Renal cortical epithelial cell (primary cell): ENCODE results near the gene SLC25A53. TPM values are rescaled to one million over a fixed set of nuclear protein-coding genes. Genes with fewer than 3 reads are reported as not detected.
"Not testable (repeated sequence)": the region's sequence is repeated elsewhere in the genome, so short reads cannot be mapped to it uniquely, and the experiment has no call there.

Experiments
- DNase-seq: peaks from one replicate; pipeline ENCODE4 v3.0.0-alpha.2; 2011; ENCODE audit warnings: low read depth
- total RNA-seq: library from RNA; depleted of rRNA; stranded (reverse); fragments of >200 nt; gene quantifications from 2 replicates; pipeline ENCODE4 v1.2.3, GENCODE V29; 2014

Gene SLC25A53
- total RNA-seq, 1 donor from 2014 or later = 16.1 TPM

GRCh38 chrX:104134583-104135261, 22.1 kb downstream of the SLC25A53 start:
- DNase-seq = no peak

GRCh38 chrX:104130808-104131207, 26.0 kb downstream of the SLC25A53 start:
- no peak for DNase-seq

- DNase-seq = no peak
These were observed 30.0 kb downstream of the SLC25A53 start for GRCh38 chrX:104126856-104127255.

GRCh38 chrX:104122829-104123228, 34.0 kb downstream of the SLC25A53 start:
- no peak for DNase-seq

- DNase-seq = no peak
These were observed 38.0 kb downstream of the SLC25A53 start for GRCh38 chrX:104118765-104119164.

- DNase-seq = no peak
These were observed 39.0 kb downstream of the SLC25A53 start for GRCh38 chrX:104117759-104118158.

- DNase-seq = peak; percentile 25
These were observed 43.4 kb downstream of the SLC25A53 start for GRCh38 chrX:104113222-104113965.

GRCh38 chrX:104112326-104112951, 44.4 kb downstream of the SLC25A53 start, which contains the start of gene ZCCHC18:
TSS of gene ZCCHC18 (plus strand) at chrX:104112523. CDS start at chrX:104114112, 1,589 bp downstream.
- peak; percentile 6 for DNase-seq

- DNase-seq = not testable (repeated sequence)
These were observed 46.1 kb downstream of the SLC25A53 start for GRCh38 chrX:104110491-104111240.

- DNase-seq = no peak
These were observed 47.9 kb downstream of the SLC25A53 start for GRCh38 chrX:104108955-104109354.

GRCh38 chrX:104105330-104106262, 51.2 kb downstream of the SLC25A53 start:
- no peak for DNase-seq

GRCh38 chrX:104104676-104105075, 52.1 kb downstream of the SLC25A53 start:
- no peak for DNase-seq

GRCh38 chrX:104098919-104099318, 57.9 kb downstream of the SLC25A53 start:
- DNase-seq = no peak

- peak; percentile 81 for DNase-seq
These were observed 58.5 kb downstream of the SLC25A53 start for GRCh38 chrX:104098151-104098808.

GRCh38 chrX:104085919-104086318, 70.9 kb downstream of the SLC25A53 start:
- DNase-seq = no peak

- DNase-seq = no peak
These were observed 71.3 kb downstream of the SLC25A53 start for GRCh38 chrX:104085477-104085876.

- no peak for DNase-seq
These were observed 72.1 kb downstream of the SLC25A53 start for GRCh38 chrX:104084534-104085277.

GRCh38 chrX:104084063-104084462, 72.7 kb downstream of the SLC25A53 start:
- no peak for DNase-seq

GRCh38 chrX:104077854-104078253, 79.0 kb downstream of the SLC25A53 start:
- not testable (repeated sequence) for DNase-seq
